Measurements from ENCODE around the gene PLAGL2.

The PLAGL2 gene

GRCh38 chr20:32144898-32145662 lies 62.5 kb downstream of the PLAGL2 start:
- DNase-seq = no peak

- DNase-seq = no peak
Observed at GRCh38 chr20:32142991-32143390, 64.6 kb downstream of the PLAGL2 start.

Data from activated naive CD4-positive, alpha-beta T cell (primary cell).